Measurements from ENCODE around the gene ZNF197. TPM values are rescaled to one million over a fixed set of nuclear protein-coding genes. Genes with fewer than 3 reads are reported as not detected.

The ZNF197 gene
- total and polyA plus RNA-seq, 10 of the 15 experiments (the other 5 are each of a cell fraction or from before 2014, with no cell fraction given), result 3.2 to 16.6 (median 9.7) TPM

DNA sequence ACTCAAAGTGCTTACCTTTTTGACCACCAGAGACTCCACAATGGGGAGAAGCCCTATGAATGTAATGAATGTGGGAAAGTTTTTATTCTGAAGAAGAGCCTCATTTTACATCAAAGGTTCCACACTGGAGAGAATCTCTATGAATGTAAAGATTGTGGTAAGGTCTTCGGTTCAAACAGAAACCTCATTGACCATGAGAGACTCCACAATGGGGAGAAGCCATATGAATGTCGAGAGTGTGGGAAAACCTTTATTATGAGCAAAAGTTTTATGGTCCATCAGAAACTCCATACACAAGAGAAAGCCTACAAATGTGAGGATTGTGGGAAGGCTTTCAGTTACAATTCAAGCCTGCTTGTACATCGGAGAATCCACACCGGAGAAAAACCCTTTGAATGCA lies 18.2 kb downstream of the ZNF197 start:
- Histone ChIP-seq H3K9me3 (replicated peaks; ENCODE audit: control insufficient read depth, insufficient read depth, low read length) (peaks cover 40% of the 10 kb centered on the region), H3K27ac (ENCODE audit: control insufficient read depth, insufficient read depth) (no peak overlapping the region), H2AFZ (ENCODE audit: control insufficient read depth, low read depth, low read length) (no peak overlapping the region), H3K4me3 (no peak overlapping the region), H4K20me1 (ENCODE audit: control insufficient read depth, insufficient read depth) (no peaks in the 10 kb centered on the region), H3K9ac (ENCODE audit: control insufficient read depth, insufficient read depth, low read length) (no peak overlapping the region), H3K79me2 (ENCODE audit: control insufficient read depth, insufficient read depth, low read length) (no peaks in the 10 kb centered on the region), H3K36me3 (ENCODE audit: control insufficient read depth in 2 of 2, insufficient read depth in 2 of 2, low read length in 1 of 2) (peaks cover 7 to 18% of the 10 kb centered on the region in 2 experiments), H3K4me1 (ENCODE audit: control insufficient read depth, insufficient read depth, low read length) (no peaks in the 10 kb centered on the region), H3K4me2 (ENCODE audit: control insufficient read depth, insufficient read depth) (no peak overlapping the region), H3K27me3 (replicated peaks in 1 of 2; ENCODE audit: control insufficient read depth in 2 of 2, insufficient read depth in 2 of 2, low read length in 1 of 2) (no peaks in the 10 kb centered on the region)
- in situ Hi-C loops (cut with MboI), result no loop called here
- RAD21 ChIA-PET (ENCODE audit: unreplicated experiment), result no interaction called here
- intact Hi-C loops (cut with micrococcal nuclease; ENCODE audit: unreplicated experiment), result loop anchor here (10.0 kb wide), 1 partner anchor 122 kb away; the partner anchor contains the start of genes KIAA1143 and KIF15
- ATAC-seq, result no peak
- CTCF ChIA-PET, result no interaction called here
- TSS peak; percentile 31 for BruUV-seq (replicated peaks)
- TF ChIP-seq CBX5 (IDR thresholded peaks at IDR 0.05; ENCODE audit: low read depth) (peak; percentile 60; the same call in 1 of the 2 replicates), SUPT20H (IDR thresholded peaks at IDR 0.05; ENCODE audit: borderline replicate concordance, control insufficient read depth, low read depth, low read length) (no peak)
- WGBS (ENCODE audit: insufficient coverage, insufficient replicate concordance, low lambda C conversion rate, missing lambda C conversion rate), result 97% methylated on average over 4 of the region's 4 CpGs
- SMC1A ChIA-PET (ENCODE audit: uncharacterized antibody, unreplicated experiment), result no interaction called here
- no peak for DNase-seq (ENCODE audit: low read depth, low spot score)
- no peak for FAIRE-seq
- POLR2A ChIA-PET, result no interaction called here

DNA sequence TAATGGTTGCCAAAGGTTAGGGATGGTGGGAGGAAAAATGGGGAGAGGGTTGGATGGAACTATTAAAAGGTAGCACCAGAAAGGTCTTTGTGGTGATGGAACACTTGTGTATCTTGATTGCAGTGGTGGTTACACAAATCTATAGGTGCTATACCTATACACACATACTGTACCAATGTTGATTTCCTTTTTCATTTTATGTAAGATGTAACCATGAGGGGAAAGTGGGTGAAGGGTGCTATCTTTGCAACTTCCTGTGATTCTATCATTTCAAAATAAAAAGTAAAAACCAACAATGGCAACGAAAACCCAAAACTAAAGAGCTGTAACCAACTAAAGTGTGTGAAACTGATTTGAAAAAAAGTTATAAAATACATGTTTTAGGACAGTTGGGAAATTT lies 22.9 kb downstream of the ZNF197 start:
- FAIRE-seq (no peak), ATAC-seq (no peak), DNase-seq (ENCODE audit: low read depth, low spot score) (no peak)
- intact Hi-C loops (cut with micrococcal nuclease; ENCODE audit: unreplicated experiment) (loop anchor here (1.0 to 10.0 kb wide), 3 partner anchors 23 to 117 kb away; partner anchors contain the start of genes KIAA1143 and KIF15), in situ Hi-C loops (cut with MboI) (no loop called here)
- BruUV-seq (replicated peaks), result no TSS peak
- Histone ChIP-seq H3K4me1 (ENCODE audit: control insufficient read depth, insufficient read depth, low read length) (no peaks in the 10 kb centered on the region), H3K9me3 (replicated peaks; ENCODE audit: control insufficient read depth, insufficient read depth, low read length) (peaks cover 14% of the 10 kb centered on the region), H3K4me2 (ENCODE audit: control insufficient read depth, insufficient read depth) (peak overlapping the region; percentile 82), H3K9ac (ENCODE audit: control insufficient read depth, insufficient read depth, low read length) (no peak overlapping the region), H2AFZ (ENCODE audit: control insufficient read depth, low read depth, low read length) (no peak overlapping the region; the same call in 1 of the 2 replicates), H3K27me3 (replicated peaks in 1 of 2; ENCODE audit: control insufficient read depth in 2 of 2, insufficient read depth in 2 of 2, low read length in 1 of 2) (no peaks in the 10 kb centered on the region), H3K4me3 (peak overlapping the region; percentile 92; the same call in 1 of the 2 replicates), H3K27ac (ENCODE audit: control insufficient read depth, insufficient read depth) (no peak overlapping the region), H3K36me3 (ENCODE audit: control insufficient read depth in 2 of 2, insufficient read depth in 2 of 2, low read length in 1 of 2) (peaks cover 4 to 8% of the 10 kb centered on the region in 2 experiments), H4K20me1 (ENCODE audit: control insufficient read depth, insufficient read depth) (no peaks in the 10 kb centered on the region), H3K79me2 (ENCODE audit: control insufficient read depth, insufficient read depth, low read length) (peaks cover 12% of the 10 kb centered on the region)
- CTCF ChIA-PET, result interaction anchor here (0.7 to 4.0 kb wide), 2 partner anchors 19 to 22 kb away, joined by 3 to 16 read pairs; partner anchors contain the start of gene ZNF197
- RAD21 ChIA-PET (ENCODE audit: unreplicated experiment), result interaction anchor here (0.6 kb wide), 1 partner anchor 25 kb away, joined by 3 read pairs; no protein-coding TSS in a partner anchor
- WGBS (ENCODE audit: insufficient coverage, insufficient replicate concordance, low lambda C conversion rate, missing lambda C conversion rate), result 27% methylated on average over 1 of the region's 1 CpG
- POLR2A ChIA-PET, result interaction anchor here (1.1 kb wide), 2 partner anchors 15 to 22 kb away, joined by 3 to 5 read pairs; no protein-coding TSS in a partner anchor
- SMC1A ChIA-PET (ENCODE audit: uncharacterized antibody, unreplicated experiment), result interaction anchor here (1.0 to 4.3 kb wide), 3 partner anchors 9 to 23 kb away, joined by 3 to 16 read pairs (median 5); partner anchors contain the start of gene ZNF197
- TF ChIP-seq NR2F1 (conservative IDR thresholded peaks at IDR 0.05) (no peak), ZSCAN29 (IDR thresholded peaks at IDR 0.05) (no peak), BACH1 (IDR thresholded peaks at IDR 0.05; ENCODE audit: borderline replicate concordance) (no peak), SMAD5 (IDR thresholded peaks at IDR 0.05; ENCODE audit: low read depth) (no peak), ZBED1 (IDR thresholded peaks at IDR 0.05; ENCODE audit: borderline replicate concordance) (no peak), RBBP5 (conservative IDR thresholded peaks at IDR 0.05) (no peak)
- TF ChIP-seq, protein P1, sequence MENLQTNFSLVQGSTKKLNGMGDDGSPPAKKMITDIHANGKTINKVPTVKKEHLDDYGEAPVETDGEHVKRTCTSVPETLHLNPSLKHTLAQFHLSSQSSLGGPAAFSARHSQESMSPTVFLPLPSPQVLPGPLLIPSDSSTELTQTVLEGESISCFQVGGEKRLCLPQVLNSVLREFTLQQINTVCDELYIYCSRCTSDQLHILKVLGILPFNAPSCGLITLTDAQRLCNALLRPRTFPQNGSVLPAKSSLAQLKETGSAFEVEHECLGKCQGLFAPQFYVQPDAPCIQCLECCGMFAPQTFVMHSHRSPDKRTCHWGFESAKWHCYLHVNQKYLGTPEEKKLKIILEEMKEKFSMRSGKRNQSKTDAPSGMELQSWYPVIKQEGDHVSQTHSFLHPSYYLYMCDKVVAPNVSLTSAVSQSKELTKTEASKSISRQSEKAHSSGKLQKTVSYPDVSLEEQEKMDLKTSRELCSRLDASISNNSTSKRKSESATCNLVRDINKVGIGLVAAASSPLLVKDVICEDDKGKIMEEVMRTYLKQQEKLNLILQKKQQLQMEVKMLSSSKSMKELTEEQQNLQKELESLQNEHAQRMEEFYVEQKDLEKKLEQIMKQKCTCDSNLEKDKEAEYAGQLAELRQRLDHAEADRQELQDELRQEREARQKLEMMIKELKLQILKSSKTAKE (IDR thresholded peaks at IDR 0.05; ENCODE audit: low read depth, poor library complexity, severe bottlenecking), result no peak
- TF ChIP-seq, protein P2, sequence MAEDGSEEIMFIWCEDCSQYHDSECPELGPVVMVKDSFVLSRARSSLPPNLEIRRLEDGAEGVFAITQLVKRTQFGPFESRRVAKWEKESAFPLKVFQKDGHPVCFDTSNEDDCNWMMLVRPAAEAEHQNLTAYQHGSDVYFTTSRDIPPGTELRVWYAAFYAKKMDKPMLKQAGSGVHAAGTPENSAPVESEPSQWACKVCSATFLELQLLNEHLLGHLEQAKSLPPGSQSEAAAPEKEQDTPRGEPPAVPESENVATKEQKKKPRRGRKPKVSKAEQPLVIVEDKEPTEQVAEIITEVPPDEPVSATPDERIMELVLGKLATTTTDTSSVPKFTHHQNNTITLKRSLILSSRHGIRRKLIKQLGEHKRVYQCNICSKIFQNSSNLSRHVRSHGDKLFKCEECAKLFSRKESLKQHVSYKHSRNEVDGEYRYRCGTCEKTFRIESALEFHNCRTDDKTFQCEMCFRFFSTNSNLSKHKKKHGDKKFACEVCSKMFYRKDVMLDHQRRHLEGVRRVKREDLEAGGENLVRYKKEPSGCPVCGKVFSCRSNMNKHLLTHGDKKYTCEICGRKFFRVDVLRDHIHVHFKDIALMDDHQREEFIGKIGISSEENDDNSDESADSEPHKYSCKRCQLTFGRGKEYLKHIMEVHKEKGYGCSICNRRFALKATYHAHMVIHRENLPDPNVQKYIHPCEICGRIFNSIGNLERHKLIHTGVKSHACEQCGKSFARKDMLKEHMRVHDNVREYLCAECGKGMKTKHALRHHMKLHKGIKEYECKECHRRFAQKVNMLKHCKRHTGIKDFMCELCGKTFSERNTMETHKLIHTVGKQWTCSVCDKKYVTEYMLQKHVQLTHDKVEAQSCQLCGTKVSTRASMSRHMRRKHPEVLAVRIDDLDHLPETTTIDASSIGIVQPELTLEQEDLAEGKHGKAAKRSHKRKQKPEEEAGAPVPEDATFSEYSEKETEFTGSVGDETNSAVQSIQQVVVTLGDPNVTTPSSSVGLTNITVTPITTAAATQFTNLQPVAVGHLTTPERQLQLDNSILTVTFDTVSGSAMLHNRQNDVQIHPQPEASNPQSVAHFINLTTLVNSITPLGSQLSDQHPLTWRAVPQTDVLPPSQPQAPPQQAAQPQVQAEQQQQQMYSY (CRISPR knock-in tag; IDR thresholded peaks at IDR 0.05), result no peak

All from GM12878 (cell line).